GM19043 (cell line): ENCODE results near the gene ACOT11.
"Not testable (repeated sequence)": the region's sequence is repeated elsewhere in the genome, so short reads cannot be mapped to it uniquely, and the experiment has no call there.

Experiments used
- ATAC-seq: cut with Tn5 transposase; IDR thresholded peaks from one replicate; pipeline ENCODE4 v1.9.1; 2021; ENCODE audit warnings: low read depth; ENCODE audit not compliant: unreplicated experiment

ACOT11 gene

DNA sequence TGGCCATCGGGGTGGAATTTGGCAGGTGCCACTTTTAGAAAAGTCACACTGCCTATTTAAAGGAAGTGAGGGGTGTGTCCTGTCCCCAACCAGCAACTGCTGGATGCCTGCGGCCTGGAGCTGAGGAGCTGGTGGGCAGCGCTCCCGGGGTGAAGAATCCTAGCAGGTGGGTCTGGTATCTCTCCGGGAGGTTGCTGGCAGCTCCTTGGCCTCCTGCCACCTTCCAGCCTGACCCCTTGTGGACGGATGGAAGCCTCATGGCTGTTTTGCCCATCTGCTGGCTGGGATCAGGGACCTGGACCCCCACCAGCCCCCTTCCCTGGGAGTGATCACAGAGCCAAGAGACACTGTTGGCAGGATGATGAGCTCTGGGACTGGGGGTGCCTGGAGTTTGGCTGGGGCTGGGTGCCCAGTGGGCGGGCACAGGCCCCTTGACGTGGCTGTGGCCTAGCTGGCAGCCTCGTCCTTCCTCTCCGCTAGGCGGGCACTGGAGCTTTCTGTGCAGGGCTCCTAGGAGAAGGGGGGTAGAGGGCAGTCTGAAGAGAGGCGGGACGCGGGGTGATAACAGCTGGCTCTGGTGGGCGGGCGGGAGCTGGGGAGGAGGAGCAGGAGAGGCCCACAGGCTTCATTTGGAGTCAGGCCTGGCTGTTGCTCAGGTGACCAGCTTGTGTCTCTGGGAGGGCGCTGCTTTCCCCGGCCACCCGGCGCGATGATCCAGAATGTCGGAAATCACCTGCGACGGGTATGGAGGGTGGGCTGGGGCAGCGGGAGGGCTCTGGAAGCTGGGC is at the start of gene ACOT11:
ACOT11 (plus strand) TSS at position 628 of the 788 bp plus-strand sequence; CDS start at position 710, 82 bp downstream.
- no peak for ATAC-seq

DNA sequence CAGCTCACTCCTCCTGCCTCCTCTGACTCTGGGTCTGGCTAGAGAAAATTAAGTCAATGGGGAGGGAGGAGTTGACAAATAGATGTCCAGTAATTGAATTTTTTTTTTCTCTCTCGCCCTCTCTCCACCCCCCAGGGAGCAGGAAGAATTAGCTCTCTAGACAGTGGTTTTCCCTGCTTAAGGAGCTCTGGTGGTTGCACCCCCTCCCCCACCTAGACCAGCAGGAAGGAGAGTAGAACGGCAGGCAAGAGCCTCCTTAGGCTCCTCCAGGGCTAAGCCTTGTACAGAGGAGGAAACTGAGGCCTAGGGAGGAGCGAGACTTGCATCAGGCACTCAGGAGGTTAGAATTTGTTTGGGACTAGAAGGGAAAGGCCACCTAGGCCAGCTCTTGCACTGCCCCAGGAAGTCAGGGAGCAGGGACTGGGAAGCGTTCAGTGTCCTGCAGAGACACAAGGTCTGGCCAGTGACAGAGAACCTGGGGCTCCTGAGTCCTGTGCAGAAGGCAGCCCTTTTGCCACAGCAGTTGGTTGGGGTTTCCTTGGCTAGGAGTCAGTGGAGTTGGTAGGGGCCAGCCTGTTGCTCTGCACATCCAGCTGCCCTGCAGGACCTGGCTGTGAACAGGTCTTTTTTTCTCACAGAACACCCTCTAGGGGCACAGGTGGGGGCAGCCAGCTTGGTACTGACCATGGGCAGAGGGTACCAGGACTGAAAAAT is 49.5 kb upstream of the ACOT11 start:
- no peak for ATAC-seq

DNA sequence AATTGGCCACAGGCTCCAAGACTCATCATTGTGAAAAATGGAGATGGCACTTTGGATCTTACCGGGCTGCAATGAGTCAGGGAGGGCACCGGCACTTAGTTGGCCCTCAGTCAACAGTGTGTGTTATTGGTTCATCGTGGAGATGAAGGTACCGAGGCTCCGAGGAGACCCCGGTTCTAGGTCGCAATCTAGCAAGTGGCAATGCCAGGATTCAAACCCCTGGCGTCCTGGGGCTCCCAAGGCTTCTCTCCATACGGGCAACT is 49.0 kb upstream of the ACOT11 start:
- no peak for ATAC-seq

DNA sequence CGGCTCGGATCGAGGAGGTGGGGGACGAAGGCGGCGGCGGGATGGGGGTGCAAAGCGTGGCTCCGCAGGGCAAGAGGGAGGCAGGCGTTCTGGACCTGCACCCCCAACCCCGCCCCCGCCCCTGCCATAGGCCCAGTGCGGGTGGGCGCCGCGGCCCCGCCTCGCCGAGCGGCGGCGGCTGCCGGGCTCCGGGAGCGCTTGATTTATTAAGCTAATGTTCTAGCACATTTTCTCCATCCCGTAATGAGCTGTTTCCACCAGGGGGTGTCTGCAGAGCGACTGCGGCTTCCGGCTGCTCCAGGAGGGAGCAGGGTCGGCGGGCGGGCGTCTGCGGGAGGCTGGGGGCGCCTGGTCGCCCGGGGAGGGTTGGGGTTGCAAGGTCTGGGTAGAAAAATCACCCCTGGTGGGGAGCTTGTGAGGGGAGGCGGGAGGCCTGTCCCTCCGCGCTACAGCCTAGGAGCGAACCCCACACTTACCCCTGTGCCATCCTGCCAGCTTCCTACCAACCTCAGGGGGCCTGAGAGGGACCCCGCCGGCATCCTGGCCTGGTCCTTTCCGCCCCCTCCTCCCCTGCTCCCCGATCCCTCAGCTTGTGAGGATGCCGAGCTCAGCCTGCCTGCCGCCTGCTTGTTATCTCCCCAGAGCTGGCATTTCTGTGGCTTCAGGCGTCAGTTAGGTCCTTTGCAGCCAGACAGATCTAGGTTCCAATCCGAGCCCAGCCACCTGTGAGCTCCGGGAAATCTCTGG is 48.5 kb upstream of the ACOT11 start:
- no peak for ATAC-seq

DNA sequence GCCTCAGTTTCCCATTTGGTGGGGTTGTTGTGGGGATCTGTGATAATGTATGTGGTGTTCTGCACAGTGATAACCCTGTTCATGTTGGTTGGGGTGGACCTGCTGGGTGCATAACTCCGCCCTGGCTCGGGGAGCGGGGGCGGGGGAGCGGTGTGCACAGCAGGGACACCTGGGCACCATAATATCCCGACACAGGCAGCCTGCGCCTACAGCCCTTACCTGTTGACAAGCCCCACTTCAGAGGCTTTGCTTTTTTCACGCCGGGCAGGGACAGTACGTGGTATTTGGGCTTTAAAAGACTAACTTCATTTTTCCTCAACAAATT is 48.0 kb upstream of the ACOT11 start:
- ATAC-seq = no peak

DNA sequence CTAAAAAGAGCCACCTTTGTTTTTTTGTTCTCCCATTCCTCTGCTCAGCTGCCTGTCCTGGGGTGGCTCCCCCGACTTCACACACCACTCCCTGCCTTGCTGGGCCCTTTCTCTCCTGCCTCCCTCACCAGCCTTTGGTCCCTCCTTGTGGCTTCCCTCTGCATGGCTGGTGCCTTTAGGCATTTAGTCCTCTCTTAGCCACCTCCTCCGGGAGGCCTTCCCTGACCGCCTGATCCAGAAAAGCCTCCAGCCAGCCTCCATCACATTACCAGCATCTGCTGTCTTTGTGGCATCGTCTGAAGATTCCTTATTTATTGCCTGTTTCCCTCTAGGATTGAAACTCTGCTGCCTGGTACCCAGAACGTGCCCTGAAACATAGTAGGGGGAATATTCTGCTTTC is 46.2 kb upstream of the ACOT11 start:
- no peak for ATAC-seq

DNA sequence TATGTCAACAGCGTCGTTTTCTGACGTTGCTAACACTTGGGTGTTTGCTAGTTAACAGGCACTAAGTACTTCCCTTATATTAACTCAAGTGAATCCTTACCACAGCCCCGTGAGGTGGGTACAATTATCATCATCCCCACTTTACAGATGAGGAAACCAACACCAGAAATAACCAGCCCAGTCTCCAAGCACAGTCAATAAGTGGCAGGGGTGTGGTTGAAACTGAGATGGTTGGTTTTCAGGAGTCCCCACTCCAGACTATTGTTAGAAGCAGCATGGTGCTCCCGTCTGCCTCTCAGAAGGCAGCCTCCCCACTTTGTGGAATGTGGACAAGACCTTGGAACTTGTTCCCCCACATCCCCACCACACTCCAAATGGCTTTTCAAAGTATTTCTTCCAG is 45.7 kb upstream of the ACOT11 start:
- no peak for ATAC-seq

DNA sequence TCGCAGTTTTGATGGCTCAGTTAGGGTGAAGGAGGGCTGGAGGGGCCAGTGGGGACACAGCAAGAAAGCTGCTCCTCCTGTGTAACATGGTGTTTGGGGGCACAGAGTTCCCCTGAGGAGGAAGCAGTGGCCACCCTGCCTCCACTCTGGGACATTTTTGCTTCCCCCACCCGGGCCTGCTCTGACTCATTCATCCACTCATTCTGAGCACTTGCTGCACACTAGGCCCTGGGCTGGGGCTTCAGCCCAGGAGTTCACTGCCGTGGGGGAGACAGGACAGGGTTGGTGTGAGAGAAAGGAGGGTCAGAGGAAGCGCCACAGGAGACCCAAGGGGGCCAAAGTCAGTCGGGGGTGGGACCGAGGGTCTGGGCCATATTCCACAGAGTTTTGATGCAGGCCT is 41.4 kb upstream of the ACOT11 start:
- ATAC-seq = no peak

DNA sequence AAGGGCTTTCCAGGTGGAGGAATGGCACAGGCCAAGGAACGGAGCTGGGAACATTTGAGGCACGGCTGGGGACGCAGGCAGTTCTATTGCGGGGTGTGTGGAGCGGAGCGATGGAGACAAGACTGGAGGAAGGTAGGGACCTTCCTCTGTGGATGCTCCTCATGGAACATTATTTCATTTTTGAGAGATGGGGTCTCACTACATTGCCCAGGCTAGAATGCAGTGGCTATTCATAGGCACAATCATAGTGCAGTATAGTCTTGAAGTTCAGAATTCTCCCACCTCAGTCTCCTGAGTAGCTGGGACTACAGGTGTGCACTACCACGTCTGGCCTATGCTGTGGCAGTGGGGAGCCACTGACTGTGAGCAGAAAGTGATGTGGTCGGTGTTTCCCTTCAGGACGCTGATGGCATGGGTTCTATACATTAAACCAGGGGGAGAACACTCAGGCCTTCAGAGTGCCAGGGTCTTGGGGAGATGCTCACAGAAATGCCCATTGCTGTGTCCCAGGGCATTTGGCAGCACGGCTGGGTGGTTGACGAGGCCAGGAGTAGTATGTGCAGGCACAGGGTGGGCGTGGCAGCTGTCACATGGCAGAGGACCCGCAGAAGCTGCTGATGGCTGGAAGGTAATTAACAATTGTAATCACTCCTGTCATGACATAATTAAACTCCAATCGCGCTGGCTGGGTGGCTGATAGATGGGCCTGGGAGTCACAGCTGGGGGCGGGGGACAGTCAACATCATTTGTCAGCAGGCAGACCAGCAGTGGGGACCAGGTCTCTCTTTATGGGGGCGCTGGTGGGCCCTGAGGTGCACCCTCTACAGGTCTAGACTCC is 40.8 kb upstream of the ACOT11 start:
- no peak for ATAC-seq

DNA sequence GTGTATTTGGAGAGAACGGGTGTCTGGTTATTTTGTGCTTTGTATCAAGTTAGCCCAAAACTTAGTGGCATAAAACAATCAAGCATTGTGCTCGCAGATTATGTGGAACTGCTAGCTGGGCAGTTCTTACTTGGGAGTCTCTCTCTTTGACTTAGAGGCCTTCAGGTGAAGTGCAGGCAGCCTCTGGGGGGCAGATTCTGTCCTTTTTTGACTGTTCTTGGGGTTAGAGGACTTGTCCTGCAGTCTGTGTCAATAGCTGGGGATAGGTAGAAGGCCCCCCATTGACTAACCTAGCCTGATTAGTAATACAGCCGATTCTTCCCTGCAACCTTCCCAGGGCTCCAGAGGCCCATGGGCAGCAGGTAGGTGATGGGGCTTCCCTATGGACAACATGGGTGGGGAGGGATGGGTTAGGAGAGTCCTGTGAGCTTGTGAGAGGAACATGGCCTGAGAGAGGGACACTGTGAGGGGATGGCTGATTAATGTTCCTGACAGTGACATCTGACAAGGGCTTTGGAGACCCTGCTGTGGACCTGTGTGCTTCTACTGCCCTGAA is 37.2 kb upstream of the ACOT11 start:
- no peak for ATAC-seq

DNA sequence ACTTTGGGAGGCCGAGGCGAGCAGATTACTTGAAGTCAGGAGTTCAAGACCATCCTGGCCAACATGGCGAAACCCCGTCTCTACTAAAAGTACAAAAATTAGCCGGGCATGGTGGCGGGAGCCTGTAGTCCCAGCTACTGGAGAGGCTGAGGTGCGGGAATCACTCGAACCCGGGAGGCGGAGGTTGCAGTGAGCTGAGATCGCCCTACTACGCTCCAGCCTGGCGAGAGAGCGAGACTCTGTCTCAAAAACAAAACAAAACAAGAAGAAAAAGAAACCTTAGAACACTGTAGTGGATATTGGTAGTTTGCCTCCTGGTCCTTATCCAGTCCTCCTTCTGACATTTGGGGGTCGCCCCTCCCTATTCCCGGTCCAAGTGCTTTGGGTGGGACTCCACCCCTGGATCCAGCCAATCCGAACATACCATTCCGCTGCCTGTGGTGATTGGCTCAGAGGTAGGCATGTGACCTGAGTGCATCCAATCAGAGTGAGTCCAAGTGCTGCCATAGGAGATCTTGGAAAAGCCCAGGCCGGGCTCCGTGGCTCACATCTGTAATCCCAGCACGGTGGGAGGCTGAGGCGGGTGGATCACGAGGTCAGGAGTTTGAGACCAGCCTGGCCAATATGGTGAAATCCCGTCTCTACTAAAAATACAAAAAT is 34.0 kb upstream of the ACOT11 start:
- not testable (repeated sequence) for ATAC-seq

DNA sequence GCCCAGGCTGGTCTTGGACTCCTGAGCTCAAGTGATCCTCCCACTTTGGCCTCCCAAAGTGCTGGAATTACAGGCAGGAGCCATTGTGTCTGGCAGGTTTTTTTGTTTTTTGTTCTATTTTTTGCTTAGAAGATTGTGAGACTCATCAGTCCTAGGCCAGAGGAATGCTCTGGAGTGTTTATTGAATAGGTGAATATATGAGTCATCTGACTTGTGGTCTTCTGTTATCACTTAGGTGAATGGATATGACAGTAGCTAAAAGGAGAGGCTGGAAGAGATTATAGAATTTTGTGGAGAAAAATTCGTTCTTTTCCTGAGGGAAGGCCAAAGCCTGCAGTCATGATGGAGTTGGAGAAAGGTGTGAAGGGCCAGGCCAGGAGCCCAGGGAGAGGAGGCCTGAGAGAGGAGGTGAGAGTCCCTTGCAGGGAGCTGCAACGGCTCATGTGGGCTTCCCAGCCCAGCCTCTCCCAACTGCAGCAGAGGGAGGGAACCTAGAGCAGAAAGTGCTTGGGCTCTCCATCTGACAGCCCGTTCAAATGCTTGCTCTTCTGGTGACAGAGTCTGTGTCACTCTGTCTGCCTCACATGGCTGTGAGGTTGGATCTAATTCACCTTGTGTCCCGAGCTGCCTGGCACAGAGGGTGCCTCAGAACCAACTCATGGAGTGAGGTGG is 31.6 kb upstream of the ACOT11 start:
- no peak for ATAC-seq

DNA sequence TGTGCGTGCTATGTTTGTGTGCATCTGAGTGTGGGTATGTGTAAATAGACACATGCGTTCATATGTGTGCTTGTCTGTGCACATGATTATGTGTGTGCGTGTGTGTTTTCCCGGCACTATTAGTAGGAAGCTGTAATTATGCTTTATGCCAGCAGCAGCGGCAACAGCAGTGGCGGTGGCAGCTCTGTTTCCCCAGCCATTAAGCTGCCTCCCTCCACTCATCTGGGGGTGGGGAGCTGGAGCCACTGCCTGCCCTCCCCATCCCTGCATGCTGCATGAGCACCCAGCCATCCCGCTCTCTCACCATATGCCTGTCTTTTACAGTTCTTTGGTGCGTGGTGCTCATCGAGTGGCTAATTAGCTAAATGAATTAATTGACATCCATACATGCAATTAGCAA is 30.5 kb upstream of the ACOT11 start:
- no peak for ATAC-seq

DNA sequence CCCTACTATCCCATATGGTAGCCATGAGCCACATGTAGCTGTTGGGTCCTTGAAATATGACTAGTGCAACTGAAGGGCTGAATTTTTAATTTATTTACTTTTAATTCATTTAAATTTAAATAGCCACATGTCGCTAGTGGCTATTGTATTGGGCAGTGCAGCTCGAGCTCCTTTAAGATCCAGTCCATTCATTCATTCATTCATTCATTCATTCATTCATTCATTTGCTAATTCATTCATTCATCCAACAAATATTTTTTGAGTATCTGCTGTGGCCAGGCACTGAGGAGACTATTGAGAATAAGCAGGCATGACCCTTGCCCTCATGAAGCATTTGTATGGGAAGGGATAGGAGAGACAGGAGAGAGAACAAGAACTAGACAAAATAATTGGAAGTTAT is 29.5 kb upstream of the ACOT11 start:
- no peak for ATAC-seq

DNA sequence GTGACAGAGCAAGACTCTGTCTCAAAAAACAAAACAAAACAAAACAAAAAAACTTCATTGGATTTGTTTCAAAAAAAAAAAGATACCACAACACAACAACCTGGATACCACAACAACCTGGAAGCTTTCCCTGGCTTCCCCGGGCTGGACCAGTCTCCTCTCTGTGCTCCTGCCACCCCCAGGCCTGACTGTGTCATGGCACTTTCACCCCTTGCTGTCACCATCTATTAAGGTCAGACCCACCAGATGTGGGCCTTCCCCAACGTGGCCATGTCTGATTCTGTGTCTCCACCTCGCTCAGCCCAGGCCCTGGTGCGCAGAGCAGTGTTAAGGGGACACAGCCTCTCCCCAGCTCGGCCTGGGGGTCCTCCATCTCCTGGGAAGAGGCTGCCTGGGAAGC is 28.3 kb upstream of the ACOT11 start:
- no peak for ATAC-seq

DNA sequence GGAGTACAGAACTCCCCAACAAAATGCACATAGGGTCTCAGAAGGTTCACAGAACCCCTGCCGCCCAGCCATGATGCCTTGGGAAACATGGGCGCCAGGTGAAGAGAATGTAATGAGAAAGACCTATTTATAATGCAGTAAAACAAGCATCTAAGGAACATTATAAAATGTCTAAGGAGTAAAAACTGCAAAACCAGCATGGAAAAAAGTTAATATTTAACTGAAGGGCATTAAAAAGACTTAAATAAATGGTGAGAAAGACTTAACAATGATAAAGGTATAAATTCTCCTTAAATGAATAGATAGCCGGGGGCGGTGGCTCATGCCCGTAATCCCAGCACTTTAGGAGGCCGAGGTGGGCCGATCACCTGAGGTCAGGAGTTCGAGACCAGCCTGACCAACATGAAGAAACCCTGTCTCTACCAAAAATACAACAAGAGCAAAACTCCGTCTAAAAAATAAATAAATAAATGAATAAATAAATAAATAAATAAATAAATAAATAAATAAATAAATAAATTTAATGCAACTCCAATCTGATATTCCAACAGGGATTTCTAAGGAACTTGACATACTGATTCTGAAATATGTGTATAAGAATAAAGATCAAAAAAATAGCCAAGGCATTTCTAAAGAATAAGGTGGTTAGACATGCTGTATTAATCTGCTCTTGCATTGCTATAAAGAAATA is 27.3 kb upstream of the ACOT11 start:
- ATAC-seq = no peak

DNA sequence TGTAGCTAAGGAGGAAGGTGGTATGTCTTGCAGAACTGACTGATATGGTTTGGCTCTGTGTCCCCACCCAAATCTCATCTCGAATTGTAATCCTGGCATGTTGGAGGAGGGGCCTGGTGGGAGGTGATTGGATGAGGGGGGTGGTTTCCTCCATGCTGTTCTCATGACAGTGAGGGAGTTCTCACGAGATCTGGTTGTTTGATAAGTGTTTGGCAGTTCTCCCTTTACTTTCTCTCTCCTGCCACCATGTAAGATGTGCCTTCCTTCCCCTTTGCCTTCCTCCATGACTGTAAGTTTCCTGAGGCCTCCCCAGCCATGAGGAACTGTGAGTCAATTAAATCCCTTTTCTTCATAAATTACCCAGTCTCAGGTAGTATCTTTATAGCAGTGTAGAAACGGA is 21.5 kb upstream of the ACOT11 start:
- not testable (repeated sequence) for ATAC-seq

DNA sequence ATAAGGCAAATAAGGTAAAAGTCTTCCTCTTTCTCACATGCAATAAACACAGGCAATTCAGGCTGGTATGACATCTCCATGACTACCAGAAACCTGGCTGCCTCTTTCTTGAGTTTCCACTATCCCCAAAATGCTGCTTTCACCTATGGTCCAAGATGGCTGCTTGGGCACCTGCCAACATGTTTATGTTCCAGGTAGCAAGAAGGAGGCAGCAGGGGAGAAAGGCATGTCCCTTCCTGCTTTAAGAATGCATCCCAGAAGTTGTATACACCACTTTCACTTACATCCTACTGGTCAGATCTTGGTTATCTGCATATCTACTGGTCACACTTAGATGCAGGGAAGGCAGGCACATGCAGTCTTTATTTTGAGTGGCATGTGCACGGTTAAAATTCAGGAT is 19.4 kb upstream of the ACOT11 start:
- no peak for ATAC-seq

DNA sequence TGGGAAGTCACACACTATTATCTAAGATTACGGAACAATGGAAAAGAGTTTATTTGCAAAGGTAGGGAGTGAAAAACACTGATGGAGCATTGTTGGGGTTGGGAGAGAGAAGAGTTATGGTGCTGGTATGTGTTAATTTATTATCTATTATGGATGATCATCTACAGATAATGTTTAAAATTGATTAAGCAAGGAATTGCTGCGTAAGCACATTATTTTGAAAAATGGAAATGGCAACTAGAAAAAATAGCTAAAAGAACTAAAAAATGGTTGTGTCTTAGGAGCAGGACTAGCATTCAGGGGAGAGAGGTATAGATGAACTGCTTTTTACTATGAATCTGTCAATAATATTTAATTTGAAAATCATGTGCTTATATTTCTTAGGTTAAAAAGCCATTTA is 16.0 kb upstream of the ACOT11 start:
- ATAC-seq = no peak
